Effector memory CD4-positive, alpha-beta T cell (primary cell): Measurements from ENCODE around the gene PDGFB.

Experiments
- DNase-seq, 3 donors: peaks; one replicate each; pipeline ENCODE4 v3.0.0-alpha.2; 2020
- H3K27ac ChIP-seq: 2 replicates; pipeline ENCODE4 v1.7.0; 2013; ENCODE audit warnings: mild to moderate bottlenecking, low read length, moderate library complexity; ENCODE audit not compliant: insufficient read depth, poor library complexity, severe bottlenecking
- H3K27me3 ChIP-seq: replicated peaks from 2 replicates; pipeline ENCODE4 v1.7.0; 2013; ENCODE audit warnings: mild to moderate bottlenecking, low read length; ENCODE audit not compliant: insufficient read depth, control insufficient read depth, poor library complexity, severe bottlenecking
- H3K36me3 ChIP-seq: 2 replicates; pipeline ENCODE4 v1.7.0; 2013; ENCODE audit warnings: mild to moderate bottlenecking, low read length, moderate library complexity; ENCODE audit not compliant: control insufficient read depth, insufficient read depth
- H3K4me1 ChIP-seq: 2 replicates; pipeline ENCODE4 v1.7.0; 2013; ENCODE audit warnings: low read length, mild to moderate bottlenecking; ENCODE audit not compliant: control insufficient read depth, insufficient read depth, poor library complexity, severe bottlenecking
- H3K4me3 ChIP-seq: 2 replicates; pipeline ENCODE4 v1.7.0; 2013; ENCODE audit warnings: low read length, low read depth, mild to moderate bottlenecking; ENCODE audit not compliant: insufficient read depth, poor library complexity, severe bottlenecking
- H3K9me3 ChIP-seq: 2 replicates; pipeline ENCODE4 v1.7.0; 2013; ENCODE audit warnings: mild to moderate bottlenecking, low read length, moderate library complexity; ENCODE audit not compliant: control insufficient read depth

Gene PDGFB

DNA sequence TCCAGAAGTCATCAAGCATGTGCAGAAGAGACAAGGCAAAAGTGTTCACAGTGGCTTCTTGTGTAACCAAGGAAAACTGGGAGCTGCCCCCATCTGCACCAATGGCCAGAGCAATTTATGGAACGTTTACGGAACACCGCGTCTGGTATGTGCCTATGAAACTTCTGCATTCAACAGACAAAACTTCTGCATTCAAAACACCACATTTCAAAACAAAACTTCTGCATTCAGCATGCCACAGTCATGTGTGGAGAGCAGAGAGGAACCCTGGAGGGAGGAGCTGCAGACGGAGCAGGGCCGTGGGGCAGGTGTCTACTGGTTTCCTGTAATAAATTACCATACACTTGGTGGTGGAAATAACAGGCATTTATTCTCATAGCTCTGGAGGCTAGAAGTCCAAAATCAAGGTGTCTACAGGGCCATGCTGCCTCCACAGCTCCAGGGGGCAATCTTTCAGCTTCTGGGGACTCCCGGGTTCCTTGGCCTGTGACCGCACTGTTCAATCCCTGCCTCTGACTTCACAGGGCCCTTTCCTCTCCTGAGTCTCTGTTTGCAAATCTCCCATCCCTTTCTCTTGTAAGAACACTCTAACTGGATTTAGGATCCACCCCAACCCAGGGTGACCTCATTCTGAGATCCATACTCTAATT, 42.4 kb upstream of the PDGFB start:
- Histone ChIP-seq H3K27me3 (no peaks in the 10 kb centered on the region), H3K9me3 (no peaks in the 10 kb centered on the region), H3K4me1 (no peaks in the 10 kb centered on the region), H3K4me3 (no peak overlapping the region), H3K27ac (no peak overlapping the region), H3K36me3 (no peaks in the 10 kb centered on the region)
- no peak for DNase-seq

DNA sequence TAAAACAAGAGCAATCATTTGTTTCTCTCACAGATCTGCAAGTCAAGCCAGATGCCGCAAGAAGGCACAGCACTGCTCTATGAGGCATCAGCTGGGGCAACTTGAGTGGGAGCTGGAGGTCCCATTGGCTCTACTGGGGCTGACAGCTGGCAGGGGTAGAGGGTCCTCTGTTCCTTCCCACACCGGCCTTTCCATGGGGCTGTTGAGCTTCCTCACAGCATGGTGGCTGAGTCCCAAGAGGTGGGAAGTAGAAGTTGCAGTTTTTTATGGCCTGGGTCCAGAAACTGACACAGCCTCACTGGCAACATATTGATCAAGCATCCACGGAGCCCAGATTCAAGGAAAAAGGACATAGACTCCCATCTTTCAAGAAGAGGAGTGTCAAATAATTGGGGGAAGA, 40.2 kb upstream of the PDGFB start:
- no peaks in the 10 kb centered on the region for H3K4me1 ChIP-seq
- DNase-seq, result no peak
- no peak overlapping the region for H3K4me3 ChIP-seq
- H3K9me3 ChIP-seq, result no peaks in the 10 kb centered on the region
- H3K27ac ChIP-seq, result no peak overlapping the region
- H3K27me3 ChIP-seq, result no peaks in the 10 kb centered on the region
- H3K36me3 ChIP-seq, result no peaks in the 10 kb centered on the region

DNA sequence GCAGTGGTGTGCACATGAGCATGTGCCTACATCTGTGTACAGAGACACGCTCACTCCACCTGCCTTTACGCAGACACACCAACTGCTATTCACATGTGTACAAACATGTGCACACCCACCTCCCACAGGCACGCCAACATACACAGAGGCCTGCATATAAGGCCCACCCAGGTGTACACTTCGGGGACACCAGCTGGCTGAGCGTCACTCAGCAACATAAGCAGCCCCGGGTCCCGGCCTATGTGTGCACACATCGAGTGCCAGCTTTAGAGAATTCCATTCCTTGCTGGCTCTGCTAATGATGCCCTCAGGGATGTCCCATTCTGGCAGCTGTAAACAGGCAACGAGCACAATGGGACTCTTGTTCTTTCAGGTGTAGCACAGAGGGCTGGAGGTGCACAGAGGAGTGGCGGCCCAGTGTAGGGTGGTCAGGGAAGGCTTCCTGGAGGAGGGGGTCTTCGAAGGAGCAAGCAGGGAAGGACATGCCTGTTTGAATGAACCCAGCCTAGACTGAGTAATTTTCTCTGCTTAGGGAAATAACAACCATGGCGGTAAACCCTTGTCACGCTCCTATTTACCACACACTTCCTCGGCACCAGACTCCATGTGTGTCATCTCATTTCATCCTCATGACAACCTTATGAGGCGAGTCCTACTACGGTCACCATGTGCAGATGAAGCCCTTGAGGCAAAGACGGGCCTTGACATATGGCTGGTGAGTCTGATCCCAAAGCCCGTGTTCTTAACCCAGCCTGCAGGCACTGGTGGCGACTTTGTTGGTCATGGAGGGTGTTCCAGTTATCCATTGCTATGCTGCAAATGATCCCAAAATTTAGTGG, 39.6 kb upstream of the PDGFB start:
- H3K36me3 ChIP-seq, result no peaks in the 10 kb centered on the region
- no peaks in the 10 kb centered on the region for H3K9me3 ChIP-seq
- no peaks in the 10 kb centered on the region for H3K27me3 ChIP-seq
- no peak for DNase-seq
- H3K4me3 ChIP-seq, result no peak overlapping the region
- H3K27ac ChIP-seq, result no peak overlapping the region
- H3K4me1 ChIP-seq, result no peaks in the 10 kb centered on the region

DNA sequence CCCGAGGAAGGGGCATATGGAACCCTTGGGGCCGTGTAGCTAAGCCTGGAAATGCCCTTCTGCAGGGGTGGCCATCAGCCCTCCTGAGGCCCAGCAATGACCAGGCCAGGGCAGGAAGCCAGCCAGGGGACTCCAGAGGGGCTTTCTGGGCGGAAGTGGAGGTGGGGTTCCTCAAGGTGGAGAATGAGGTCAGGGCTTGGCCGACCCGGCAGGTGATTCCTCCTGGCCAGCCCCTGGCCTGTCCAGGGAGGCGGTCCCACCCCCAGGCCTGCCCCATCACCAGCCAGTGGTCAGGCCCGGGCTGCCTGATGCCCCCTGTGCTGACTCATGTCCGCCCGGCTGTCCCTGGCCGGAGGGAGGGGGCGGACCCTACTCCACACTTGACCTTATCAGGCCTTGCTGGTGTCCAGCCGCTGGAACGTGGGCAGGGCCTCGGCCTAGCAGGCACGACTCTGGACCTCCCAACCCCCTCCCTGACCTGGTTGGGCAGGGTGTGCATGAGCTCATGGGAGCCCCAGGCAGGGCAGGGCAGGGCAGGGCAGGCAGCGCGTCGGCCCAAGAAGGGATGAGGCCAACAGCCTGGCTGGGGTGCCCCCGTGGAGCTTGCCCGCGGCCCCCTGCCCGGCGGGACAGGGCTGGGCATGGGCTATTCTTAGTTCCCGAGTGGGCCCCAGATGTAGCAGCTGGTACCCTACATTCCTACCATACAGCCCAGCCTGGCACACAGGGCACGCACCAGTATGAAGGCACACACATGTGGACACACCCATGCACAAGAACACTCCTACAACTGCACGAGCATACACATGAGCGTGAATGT, 38.8 kb upstream of the PDGFB start:
- Histone ChIP-seq H3K27ac (no peak overlapping the region), H3K36me3 (no peaks in the 10 kb centered on the region), H3K4me3 (no peak overlapping the region), H3K27me3 (no peaks in the 10 kb centered on the region), H3K4me1 (no peaks in the 10 kb centered on the region), H3K9me3 (no peaks in the 10 kb centered on the region)
- DNase-seq, result no peak

DNA sequence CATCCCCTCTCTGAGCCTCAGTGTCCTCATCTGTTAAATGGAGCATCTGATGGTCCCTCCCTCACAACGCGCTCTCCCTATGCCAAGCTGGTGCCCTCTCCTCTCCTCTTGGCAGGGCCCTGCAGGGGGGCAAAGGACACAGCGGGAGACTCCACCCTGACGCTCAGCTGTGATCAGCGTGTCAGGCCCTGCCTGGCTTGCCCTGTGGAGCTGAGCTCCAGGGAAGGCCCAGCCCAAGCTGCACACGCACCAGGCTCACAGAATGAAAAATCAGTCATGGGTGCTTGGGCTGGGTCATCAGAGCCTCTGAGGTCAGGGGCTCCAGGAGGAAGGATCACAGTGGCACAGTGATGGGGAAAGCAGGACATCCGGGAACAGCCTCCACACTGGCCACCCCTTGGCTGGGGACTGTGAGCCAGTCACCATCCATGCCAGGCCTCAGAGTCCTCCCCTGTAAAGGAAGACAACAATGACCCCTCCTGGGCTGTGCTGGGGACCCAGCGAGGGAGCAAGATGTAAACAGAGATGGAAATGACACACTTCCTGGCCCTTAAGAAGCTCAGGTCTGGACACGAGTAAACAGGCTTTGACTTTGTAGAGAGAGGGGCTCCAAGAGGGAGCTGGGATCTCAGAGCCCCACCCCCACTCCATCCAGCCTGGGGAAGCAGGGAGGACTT, 38.0 kb upstream of the PDGFB start:
- Histone ChIP-seq H3K36me3 (no peaks in the 10 kb centered on the region), H3K27ac (no peak overlapping the region), H3K9me3 (no peaks in the 10 kb centered on the region), H3K27me3 (no peaks in the 10 kb centered on the region), H3K4me3 (no peak overlapping the region), H3K4me1 (no peaks in the 10 kb centered on the region)
- no peak for DNase-seq

DNA sequence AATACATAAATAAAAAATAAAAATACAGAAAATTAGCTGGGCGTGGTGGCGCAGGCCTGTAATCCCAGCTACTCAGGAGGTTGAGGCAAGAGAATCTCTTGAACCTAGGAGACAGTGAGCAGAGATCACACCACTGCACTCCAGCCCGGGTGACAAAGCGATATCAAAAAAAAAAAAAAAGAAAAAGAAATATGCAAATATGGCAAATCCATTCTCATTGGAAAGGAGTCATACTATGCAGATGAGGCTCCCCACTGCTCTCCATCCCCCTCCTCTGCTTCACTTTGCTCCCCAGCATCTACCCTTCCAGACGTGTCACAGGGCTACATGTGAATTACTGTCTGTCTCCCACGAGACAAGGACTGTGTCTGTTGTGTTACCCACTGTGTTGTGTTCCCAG, 36.3 kb upstream of the PDGFB start:
- Histone ChIP-seq H3K27ac (no peak overlapping the region), H3K4me1 (no peaks in the 10 kb centered on the region), H3K9me3 (no peaks in the 10 kb centered on the region), H3K36me3 (no peaks in the 10 kb centered on the region), H3K4me3 (no peak overlapping the region), H3K27me3 (no peaks in the 10 kb centered on the region)
- no peak for DNase-seq

DNA sequence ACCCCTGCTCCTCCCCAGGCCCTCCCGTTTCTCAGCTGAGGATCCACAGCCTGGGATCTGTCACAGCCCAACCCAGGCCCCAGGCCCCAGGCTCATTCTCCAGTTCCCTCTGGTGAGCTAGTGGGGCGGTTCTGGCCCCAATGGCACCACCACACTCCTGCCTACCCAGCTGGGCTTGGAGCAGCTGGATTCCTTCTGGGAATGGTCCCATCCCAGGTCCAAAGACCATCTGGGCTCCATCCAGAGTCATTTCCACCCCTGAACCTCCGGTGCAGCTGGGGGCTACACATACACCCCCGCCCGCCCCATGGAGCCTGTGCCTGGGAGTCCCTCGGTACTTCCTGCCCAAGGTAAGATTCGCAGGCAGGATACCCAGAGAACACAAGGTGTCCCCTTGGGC, 35.5 kb upstream of the PDGFB start:
- H3K4me1 ChIP-seq, result no peaks in the 10 kb centered on the region
- H3K36me3 ChIP-seq, result no peaks in the 10 kb centered on the region
- no peak overlapping the region for H3K4me3 ChIP-seq
- H3K27ac ChIP-seq, result no peak overlapping the region
- DNase-seq, result no peak
- H3K9me3 ChIP-seq, result no peaks in the 10 kb centered on the region
- no peaks in the 10 kb centered on the region for H3K27me3 ChIP-seq

DNA sequence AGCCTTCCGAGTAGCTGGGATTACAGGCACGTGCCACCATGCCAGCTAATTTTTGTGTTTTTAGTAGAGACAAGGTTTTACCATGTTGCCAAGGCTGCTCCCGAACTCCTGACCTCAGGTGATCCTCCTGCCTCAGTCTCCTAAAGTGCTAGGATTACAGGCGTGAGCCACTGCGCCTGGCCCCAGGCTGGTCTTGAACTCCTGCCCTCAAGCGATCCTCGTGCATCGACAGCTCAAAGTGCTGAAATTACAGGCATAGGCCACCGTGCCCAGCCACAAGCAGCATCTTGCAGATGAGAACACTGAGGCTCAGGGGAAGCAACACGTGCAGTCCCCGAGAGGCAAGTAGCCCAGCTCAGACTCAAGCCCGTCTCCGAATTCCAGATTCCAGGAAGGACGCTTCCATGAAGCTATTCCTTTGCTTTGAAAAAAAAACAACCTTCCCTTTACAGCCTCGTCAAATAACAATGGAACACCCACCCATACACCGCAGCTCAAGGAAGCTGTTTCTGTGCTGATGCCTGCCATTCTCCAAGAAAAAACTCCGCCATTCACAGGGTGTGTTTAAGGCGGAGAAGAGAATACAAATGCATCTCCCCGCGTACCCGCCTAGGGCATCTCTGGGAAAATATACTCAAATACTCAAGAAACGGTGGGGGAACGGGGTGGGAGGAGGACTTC, 34.5 kb upstream of the PDGFB start:
- Histone ChIP-seq H3K27ac (no peak overlapping the region), H3K4me3 (no peak overlapping the region), H3K4me1 (no peaks in the 10 kb centered on the region), H3K9me3 (no peaks in the 10 kb centered on the region), H3K27me3 (no peaks in the 10 kb centered on the region), H3K36me3 (no peaks in the 10 kb centered on the region)
- DNase-seq, result no peak

DNA sequence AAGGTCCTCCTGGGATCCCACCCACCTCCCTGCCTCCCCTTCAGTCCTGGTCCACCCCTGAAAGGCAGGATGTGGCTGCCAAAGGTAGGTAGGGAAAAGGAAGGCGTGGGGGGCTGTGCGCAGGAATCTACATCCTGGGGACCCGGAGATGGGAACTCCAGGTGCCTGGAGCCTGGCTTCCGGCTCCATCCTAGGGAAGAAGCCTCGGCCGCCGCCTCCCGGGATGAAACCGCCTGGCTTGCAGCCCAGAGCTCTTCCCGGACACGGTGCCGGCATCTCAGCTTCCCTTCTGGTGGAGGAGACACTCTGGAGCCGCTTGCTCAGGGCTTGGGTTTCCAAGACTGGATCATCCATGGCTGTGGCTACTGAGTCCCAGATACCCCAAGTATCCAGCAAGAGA, 33.3 kb upstream of the PDGFB start:
- Histone ChIP-seq H3K36me3 (no peaks in the 10 kb centered on the region), H3K4me1 (no peaks in the 10 kb centered on the region), H3K4me3 (no peak overlapping the region), H3K27ac (no peak overlapping the region), H3K27me3 (no peaks in the 10 kb centered on the region), H3K9me3 (no peaks in the 10 kb centered on the region)
- no peak for DNase-seq
